HepG2 (cell line): Measurements from ENCODE around the gene NUP107. TPM values are rescaled to one million over a fixed set of nuclear protein-coding genes. Genes with fewer than 3 reads are reported as not detected.

Experiments
- CBX5 ChIP-seq: sonication (generic); formaldehyde crosslinking; IDR thresholded peaks from 2 replicates; pipeline ENCODE4 v1.4.0; 2020; ENCODE audit warnings: missing genetic modification reagents, borderline replicate concordance
- HDAC2 ChIP-seq: sonication (generic); formaldehyde crosslinking; IDR thresholded peaks from 2 replicates; pipeline ENCODE4 v1.4.0; 2020; ENCODE audit warnings: missing genetic modification reagents
- HNRNPUL1 ChIP-seq: fragments of 200-400 bp; formaldehyde crosslinking; IDR thresholded peaks from 2 replicates; pipeline ENCODE4 v1.6.1; 2017; ENCODE audit warnings: low read depth, mild to moderate bottlenecking, low read length, moderate library complexity
- HOXA5 ChIP-seq: sonication (generic); formaldehyde crosslinking; IDR thresholded peaks from 2 replicates; pipeline ENCODE4 v1.4.0; 2020; ENCODE audit warnings: missing genetic modification reagents
- IRF1 ChIP-seq: sonication (generic); formaldehyde crosslinking; IDR thresholded peaks from 2 replicates; pipeline ENCODE4 v1.4.0; 2020; ENCODE audit warnings: low read depth, mild to moderate bottlenecking, missing genetic modification reagents
- KDM1A ChIP-seq: IDR thresholded peaks from 2 replicates; pipeline ENCODE4 v1.6.1; 2016; ENCODE audit warnings: missing compliant biosample characterization
- ONECUT2 ChIP-seq: sonication (generic); formaldehyde crosslinking; IDR thresholded peaks from 2 replicates; pipeline ENCODE4 v1.4.0; 2020; ENCODE audit warnings: missing genetic modification reagents
- PRDM15 ChIP-seq: sonication (generic); formaldehyde crosslinking; IDR thresholded peaks from 2 replicates; pipeline ENCODE4 v1.4.0; 2020; ENCODE audit warnings: missing genetic modification reagents
- RAD21 ChIP-seq: fragments of 450-650 bp; formaldehyde crosslinking; IDR thresholded peaks from 2 replicates; pipeline ENCODE4 v1.5.0; 2020; ENCODE audit warnings: mild to moderate bottlenecking
- SAP130 ChIP-seq: IDR thresholded peaks from 2 replicates; pipeline ENCODE4 v1.6.1; 2016; ENCODE audit warnings: low read depth
- SIX1 ChIP-seq: sonication (generic); formaldehyde crosslinking; IDR thresholded peaks from 2 replicates; pipeline ENCODE4 v1.4.0; 2020; ENCODE audit warnings: missing genetic modification reagents, borderline replicate concordance
- TARDBP ChIP-seq: sonication (generic); formaldehyde crosslinking; IDR thresholded peaks from 2 replicates; pipeline ENCODE4 v1.8.0; 2022; ENCODE audit warnings: mild to moderate bottlenecking, missing genetic modification reagents
- TCF7 ChIP-seq: sonication (generic); IDR thresholded peaks from 2 replicates; pipeline ENCODE4 v1.6.1; 2016; ENCODE audit warnings: antibody characterized with exemption, low read depth
- YEATS4 ChIP-seq: sonication (generic); formaldehyde crosslinking; IDR thresholded peaks from 2 replicates; pipeline ENCODE4 v1.4.0; 2020; ENCODE audit warnings: missing genetic modification reagents, borderline replicate concordance
- ZBTB3 ChIP-seq: sonication (generic); formaldehyde crosslinking; IDR thresholded peaks from 2 replicates; pipeline ENCODE4 v1.4.0; 2020; ENCODE audit warnings: low read depth, mild to moderate bottlenecking, moderate library complexity, missing genetic modification reagents, borderline replicate concordance
- ZNF138 ChIP-seq: sonication (generic); formaldehyde crosslinking; IDR thresholded peaks from 2 replicates; pipeline ENCODE4 v1.5.0; 2020; ENCODE audit warnings: mild to moderate bottlenecking, low read depth, missing genetic modification reagents
- ZNF263 ChIP-seq: sonication (generic); formaldehyde crosslinking; IDR thresholded peaks from 2 replicates; pipeline ENCODE4 v1.4.0; 2020; ENCODE audit warnings: missing genetic modification reagents
- ZNF788 ChIP-seq: sonication (generic); formaldehyde crosslinking; IDR thresholded peaks from 2 replicates; pipeline ENCODE4 v1.5.0; 2020; ENCODE audit warnings: mild to moderate bottlenecking, missing genetic modification reagents, borderline replicate concordance
- polyA plus RNA-seq, 8 experiments: library from polyadenylated mRNA; depleted of rRNA in 3 of 8; stranded (reverse) in 7 of 8; unstranded in 1 of 8; fragments of >200 nt; fragmentation: Illumina TruSeq in 4 of 8; extraction: Trizol in 4 of 8; gene quantifications; 2 replicates each; pipeline versions ENCODE4 v1.2.1 to v1.2.3, GENCODE V29; 2011 to 2016; ENCODE audit warnings: low read depth in 4 of 8, missing spikeins in 1 of 8, mixed read lengths in 1 of 8; ENCODE audit not compliant: insufficient read depth in 1 of 8
- total RNA-seq, 5 experiments: library from RNA; depleted of rRNA; stranded (reverse); fragments of >200 nt; fragmentation: Illumina TruSeq; extraction: Trizol; gene quantifications; 2 replicates each; pipeline ENCODE4 v1.2.3, GENCODE V29; 2016; ENCODE audit warnings: low read depth in 1 of 5
- TF ChIP-seq, protein P1 (sequence below): IDR thresholded peaks from 2 replicates; pipeline ENCODE4 v1.6.1; 2018; ENCODE audit warnings: missing genetic modification reagents, mild to moderate bottlenecking, missing compliant biosample characterization
- TF ChIP-seq, protein P2 (sequence below): sonication (generic); formaldehyde crosslinking; IDR thresholded peaks from 2 replicates; pipeline ENCODE4 v1.4.0; 2020; ENCODE audit warnings: mild to moderate bottlenecking, missing genetic modification reagents

The NUP107 gene
- total and polyA plus RNA-seq, 2 of the 13 experiments (the other 11 are each of a cell fraction or from before 2014, with no cell fraction given), result 54.7 to 100 TPM

DNA sequence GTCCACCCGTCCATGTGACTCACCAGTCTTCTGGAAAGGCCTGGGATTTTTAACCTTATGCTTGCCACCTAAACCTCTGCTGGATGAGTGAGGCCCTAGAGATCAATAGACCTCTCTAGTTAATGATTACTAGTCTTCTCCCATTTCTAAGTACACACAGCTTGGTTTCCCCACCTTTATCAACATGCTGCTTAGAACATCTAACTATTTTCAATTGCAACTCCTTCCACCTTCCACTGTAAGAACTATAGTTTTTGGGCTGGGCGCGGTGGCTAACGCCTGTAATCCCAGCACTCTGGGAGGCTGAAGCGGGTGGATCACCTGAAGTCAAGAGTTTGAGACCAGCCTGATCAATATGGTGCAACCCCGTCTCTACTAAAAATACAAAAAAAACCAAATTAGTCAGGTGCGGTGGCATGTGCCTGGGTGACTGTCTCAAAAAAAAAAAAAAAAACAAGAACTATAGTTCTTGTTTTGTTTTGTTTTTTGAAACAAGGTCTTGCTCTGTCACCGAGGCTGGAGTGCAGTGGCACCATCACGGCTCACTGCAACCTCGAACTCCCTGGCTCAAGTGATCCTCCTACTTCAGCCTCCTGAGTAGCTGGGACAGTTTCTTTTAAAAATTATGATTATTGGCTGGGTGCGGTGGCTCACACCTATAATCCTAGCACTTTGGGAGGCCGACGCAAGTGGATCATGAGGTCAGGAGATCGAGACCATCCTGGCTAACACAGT, 102.5 kb downstream of the NUP107 start (continued):
- TF ChIP-seq, protein P1, sequence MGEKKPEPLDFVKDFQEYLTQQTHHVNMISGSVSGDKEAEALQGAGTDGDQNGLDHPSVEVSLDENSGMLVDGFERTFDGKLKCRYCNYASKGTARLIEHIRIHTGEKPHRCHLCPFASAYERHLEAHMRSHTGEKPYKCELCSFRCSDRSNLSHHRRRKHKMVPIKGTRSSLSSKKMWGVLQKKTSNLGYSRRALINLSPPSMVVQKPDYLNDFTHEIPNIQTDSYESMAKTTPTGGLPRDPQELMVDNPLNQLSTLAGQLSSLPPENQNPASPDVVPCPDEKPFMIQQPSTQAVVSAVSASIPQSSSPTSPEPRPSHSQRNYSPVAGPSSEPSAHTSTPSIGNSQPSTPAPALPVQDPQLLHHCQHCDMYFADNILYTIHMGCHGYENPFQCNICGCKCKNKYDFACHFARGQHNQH (CRISPR knock-in tag), result no peak
- no peak for TF ChIP-seq ZBTB3 (CRISPR knock-in tag)
- TF ChIP-seq KDM1A (CRISPR knock-in tag), result 0 out of 2 replicates have a peak, but pooled peaks have one; percentile 24
- TF ChIP-seq CBX5 (CRISPR knock-in tag), result 0 out of 2 replicates have a peak, but pooled peaks have one; percentile 49
- TF ChIP-seq, protein P2, sequence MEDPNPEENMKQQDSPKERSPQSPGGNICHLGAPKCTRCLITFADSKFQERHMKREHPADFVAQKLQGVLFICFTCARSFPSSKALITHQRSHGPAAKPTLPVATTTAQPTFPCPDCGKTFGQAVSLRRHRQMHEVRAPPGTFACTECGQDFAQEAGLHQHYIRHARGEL (CRISPR knock-in tag), result no peak
- peak; percentile 59 for TF ChIP-seq TCF7
- peak; percentile 98 for TF ChIP-seq SIX1 (CRISPR knock-in tag)
- no peak for TF ChIP-seq IRF1 (CRISPR knock-in tag)
- peak; percentile 82 for TF ChIP-seq SAP130
- no peak for TF ChIP-seq ZNF138 (CRISPR knock-in tag)
- no peak for TF ChIP-seq RAD21 (CRISPR knock-in tag)
- TF ChIP-seq HOXA5 (CRISPR knock-in tag), result peak; percentile 62; the same call in 1 of the 2 replicates
- TF ChIP-seq YEATS4, result peak; percentile 64; the same call in 1 of the 2 replicates
- no peak for TF ChIP-seq PRDM15 (CRISPR knock-in tag)
- TF ChIP-seq TARDBP, result no peak
- no peak; the same call in 1 of the 2 replicates for TF ChIP-seq ZNF788 (CRISPR knock-in tag)
- TF ChIP-seq HNRNPUL1, result peak; percentile 90
- TF ChIP-seq HDAC2 (CRISPR knock-in tag), result peak; percentile 76; the same call in 1 of the 2 replicates
- peak; percentile 90 for TF ChIP-seq ONECUT2 (CRISPR knock-in tag)
- TF ChIP-seq ZNF263 (CRISPR knock-in tag), result no peak
